SHP77 (cell line): Measurements from ENCODE around the gene DOCK7.
"Not testable (repeated sequence)": the region's sequence is repeated elsewhere in the genome, so short reads cannot be mapped to it uniquely, and the experiment has no call there.

ENCODE experiments used
- DNase-seq, 2 experiments: peaks; one replicate each; lab custom pipeline; 2025; lab: John Stamatoyannopoulos, UW

DOCK7 gene

DNA sequence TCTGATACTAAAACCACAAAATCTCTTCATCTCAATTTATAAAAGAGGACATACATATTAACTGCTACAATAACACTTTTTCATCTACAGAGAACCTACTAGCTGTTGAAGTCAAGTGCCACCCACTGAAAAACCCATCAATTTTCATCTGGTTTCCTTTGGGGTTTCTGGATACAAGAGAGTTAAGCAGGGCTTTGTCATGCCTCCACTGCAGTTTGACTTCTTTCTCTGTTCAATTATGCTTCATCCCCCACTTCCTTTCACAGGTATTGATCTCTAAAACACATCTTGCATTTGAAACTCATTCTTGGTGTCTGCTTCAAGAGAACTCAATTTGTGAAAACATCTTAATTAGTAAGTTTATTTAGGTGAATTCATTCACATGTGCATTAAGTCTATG lies 151.3 kb downstream of the DOCK7 start:
- no peak for DNase-seq

DNA sequence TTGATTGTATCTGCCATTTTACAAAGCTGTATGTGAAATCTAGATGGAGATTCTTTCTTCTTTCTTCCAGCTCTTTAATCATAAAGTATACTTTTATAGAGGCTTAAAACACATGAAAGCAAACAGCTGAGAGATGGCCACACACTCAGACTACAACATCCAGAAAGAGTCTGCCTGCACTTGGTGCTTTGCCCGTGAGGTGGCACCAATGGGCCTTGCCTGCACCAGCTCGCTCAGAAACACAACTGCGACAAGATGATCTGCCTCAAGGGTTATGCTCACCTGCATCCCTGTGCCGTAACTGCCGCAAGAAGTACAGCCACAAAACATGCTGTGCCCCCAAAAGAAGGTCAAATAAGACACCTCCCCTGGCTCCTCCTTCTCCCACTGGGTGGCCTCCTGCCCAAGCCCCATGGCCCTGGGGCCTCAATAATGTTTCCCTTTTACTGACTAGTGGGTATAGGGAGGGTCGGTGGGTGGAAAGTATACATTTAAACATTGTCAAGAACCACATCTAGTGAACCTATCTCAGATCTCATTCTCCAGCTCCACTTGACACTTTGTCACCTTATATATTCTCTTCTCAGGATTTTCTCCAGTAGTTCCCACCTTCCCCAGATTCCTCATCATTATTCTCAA lies 157.6 kb downstream of the DOCK7 start:
- peak; percentile 50 to 60 for DNase-seq

DNA sequence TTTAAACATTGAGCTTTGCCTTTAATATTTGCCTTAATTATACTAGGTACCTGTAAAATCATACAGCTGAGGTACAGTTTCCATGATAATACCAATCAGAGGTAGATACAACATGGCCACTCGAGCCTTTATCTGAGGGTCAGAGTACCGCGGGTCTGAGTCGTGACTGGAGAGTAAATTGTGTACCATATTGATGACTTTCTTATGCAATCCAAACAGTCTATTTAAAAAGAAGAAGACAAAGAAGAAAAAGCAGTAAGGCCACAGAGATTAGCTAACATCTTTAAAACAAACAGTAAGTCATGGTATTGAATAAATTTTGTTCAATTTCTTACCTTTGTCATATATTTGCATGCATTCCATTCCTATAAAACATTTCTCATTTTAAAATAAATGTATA lies 159.0 kb downstream of the DOCK7 start:
- no peak for DNase-seq

DNA sequence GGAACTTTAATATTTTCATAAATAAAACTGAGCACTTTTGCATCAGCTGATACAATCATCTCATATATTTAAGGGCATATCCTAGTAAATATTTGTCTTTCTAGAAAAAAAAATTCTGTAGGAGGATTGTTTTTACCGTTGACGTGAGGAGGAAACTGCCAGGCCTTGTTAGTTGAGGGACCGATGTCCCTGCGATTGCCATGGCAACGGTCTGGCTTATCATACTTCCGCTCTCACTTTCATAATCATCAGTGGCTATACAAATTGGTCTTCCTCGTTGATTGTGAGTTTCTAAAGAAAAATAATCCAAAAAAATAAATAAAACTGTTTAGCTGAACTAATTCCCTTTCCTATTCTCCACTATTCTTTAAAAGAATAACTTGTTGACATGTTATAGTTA lies 160.2 kb downstream of the DOCK7 start:
- no peak for DNase-seq

DNA sequence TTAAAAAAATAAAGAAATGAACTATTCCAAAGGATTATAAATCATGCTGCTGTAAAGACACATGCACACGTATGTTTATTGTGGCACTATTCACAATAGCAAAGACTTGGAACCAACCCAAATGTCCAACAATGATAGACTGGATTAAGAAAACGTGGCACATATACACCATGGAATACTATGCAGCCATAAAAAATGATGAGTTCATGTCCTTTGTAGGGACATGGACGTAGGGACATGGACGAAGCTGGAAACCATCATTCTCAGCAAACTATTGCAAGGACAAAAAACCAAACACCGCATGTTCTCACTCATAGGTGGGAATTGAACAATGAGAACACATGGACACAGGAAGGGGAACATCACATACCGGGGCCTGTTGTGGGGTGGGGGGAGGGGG lies 160.8 kb downstream of the DOCK7 start:
- not testable (repeated sequence) for DNase-seq

DNA sequence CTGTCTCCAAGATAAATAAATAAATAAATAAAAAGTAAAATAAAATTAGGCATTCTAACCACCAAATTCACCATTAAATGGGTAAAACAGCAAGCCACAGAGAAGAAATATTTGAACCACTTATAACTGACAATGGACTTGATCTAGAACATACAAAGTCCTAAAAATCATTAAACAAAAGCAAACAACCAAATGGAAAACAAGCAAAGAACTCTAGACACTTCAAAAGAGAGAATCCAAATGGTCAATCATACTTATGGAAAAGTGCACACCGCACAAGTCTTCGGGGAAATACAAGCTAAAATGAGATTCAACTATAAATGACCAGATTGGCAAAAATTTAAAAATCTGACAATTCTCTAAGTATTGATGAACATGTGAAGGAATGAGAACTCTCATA lies 164.3 kb downstream of the DOCK7 start:
- no peak for DNase-seq

DNA sequence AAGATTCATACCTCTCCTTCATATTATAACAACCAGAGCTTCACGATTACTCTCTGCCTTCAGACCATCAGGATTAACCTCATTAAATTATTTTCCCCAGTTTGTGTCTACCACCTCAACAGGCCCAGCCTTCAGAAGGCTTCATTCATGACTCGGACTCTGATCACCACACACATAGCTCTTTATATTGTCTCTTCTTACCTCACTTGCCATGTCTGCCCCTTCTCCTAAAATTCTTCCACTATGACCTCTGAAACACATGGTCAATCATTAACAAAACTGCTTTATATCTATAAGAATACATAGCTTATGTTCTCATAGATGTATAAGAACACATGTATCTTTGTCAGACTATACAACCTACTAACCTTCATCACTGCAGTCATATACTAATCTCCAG lies 171.6 kb downstream of the DOCK7 start:
- DNase-seq, result no peak

DNA sequence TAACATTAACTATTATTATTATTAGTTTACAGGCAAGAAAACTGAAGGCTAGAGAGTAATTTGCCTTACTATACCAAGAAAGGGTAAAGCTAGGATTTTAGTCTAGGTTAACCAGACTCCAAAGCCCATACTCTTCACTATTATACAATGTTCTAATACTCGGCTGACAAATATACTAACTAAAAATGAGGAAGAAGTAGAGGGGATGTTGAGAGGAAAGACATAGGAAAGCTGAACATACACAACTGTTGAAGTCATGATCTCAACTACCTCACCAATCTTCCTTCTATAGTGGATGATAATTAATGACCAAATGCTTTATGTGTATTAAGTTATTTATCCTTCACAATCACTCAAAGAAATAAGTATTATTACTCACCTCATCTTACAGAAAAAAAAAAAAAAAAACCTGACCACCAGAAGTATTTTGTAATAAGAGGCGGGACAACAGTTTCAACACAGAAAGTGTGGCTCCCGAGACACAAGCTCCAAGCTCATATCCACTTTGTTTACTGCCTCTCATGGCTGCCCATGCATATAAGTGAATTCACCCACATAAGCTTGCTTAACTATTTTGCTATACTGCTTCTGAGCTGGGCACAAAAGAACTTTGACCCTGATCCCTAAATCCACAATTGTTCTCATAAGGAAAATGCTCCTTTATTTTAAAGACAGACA lies 173.3 kb downstream of the DOCK7 start:
- DNase-seq, result no peak

DNA sequence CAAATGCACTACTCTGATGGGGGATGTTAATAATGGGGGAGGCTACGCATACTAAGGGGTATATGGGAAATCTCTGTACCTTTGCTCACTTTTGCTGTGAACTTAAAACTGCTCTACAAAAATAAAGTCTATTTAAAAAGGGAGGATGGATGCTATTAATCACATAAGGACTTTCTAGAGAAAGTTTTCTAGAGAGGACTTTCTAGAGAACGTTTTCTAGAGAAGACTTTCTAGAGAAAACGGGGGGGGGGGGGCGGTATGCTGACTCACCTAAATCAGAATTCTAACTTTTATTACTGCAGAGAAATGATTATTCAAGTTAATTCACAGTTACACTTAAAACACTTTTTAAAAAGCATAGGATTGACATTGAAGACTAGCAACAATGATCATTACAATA lies 175.2 kb downstream of the DOCK7 start:
- DNase-seq, result no peak

DNA sequence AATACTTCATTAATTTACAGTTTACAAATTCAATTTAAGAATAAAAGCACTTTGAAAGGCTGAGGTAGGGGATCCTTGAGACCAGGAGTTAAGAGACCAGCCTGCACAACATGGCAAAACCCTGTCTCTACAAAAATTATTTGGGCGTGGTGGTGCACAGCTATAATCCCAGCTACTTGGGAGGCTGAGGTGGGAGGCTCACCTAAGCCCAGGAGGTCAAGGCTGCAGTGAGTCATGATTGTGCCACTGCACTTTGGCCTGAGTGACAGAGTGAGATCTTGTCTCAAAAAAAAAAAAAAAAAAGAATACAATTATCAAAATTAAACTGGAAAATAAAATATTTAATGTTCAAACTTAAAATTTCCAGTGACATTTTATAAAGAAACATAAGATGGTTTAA lies 179.2 kb downstream of the DOCK7 start:
- DNase-seq, result no peak

DNA sequence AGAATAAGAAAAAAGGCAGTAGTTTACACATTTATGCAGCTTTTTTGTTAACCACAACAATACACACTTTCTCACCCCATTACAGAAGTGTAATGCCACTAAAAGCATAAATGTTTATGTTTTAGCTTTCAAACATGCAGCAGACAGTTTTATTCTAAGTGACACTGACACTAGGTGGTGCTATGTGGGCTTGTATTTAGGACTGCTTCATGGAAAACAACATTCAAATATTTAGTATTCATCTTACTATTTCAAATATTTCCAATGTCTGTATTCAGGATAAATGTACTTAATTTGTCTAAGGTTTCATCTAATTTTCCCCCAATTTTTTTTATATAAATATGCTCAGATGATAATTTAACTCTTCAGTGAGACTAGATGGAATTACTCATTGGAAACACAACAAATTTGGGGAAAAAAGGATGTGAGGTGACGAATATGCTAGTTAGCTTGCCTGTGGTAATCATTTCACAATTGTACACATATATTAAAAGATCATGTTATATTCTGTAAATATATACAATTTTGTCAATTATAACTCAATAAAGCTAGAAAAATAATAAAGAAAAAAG lies 179.9 kb downstream of the DOCK7 start:
- DNase-seq, result peak in 1 of 2 experiments; percentile 19

DNA sequence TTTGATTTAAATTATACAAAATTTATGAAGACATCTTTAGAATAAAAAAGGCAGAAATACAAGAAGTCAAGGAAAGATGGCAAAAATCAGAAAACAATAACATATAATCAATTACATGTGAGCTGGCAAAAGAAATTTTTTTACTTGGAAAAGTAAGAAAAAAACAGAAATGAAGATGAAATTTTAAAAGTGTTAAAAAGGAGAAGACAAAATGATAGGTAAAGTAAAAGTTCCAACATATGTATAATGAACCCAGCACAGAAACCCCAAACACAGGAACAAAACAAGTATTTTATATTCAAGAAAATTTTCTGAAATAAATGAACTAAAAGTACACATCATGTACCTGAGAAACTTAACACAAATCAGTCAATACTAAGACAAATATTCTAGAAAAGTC lies 188.0 kb downstream of the DOCK7 start:
- DNase-seq, result no peak

DNA sequence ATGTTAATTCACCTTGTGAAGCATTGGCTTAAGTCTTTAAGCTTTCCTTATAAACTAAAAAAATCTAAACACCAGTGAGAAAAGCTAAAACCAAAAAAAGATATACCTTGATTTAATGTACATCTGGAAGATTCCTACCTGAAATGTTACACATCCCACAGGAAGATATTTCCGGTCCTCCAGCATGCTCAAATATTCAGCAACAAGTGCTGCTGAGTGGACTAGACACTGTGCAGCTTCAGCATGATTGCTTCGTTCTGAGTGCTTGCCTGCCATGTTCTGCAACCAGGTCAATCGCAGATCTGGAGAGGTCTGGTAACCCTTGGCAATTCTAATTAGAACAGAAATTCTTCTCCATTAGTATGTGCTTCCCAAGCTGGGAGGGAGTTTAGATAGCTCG lies 194.0 kb downstream of the DOCK7 start:
- DNase-seq, result no peak

DNA sequence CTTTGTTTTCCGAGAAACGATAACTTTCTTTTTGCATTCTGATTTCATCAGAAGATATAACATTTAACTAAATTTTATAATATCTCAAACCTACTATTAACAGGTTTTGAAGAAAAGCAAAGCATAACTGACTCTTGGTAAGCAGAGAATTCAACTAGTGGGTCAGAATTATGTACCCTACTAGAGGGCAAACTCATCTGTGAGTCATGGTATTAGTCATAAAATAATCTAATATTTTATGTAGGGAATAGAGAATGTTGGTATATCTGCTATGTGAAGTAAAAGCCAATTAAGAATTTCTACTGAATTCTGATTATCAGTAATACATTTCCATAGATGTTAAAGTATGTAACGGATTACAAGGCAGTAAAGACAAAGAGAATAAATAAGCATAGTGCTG lies 194.5 kb downstream of the DOCK7 start:
- DNase-seq, result no peak

DNA sequence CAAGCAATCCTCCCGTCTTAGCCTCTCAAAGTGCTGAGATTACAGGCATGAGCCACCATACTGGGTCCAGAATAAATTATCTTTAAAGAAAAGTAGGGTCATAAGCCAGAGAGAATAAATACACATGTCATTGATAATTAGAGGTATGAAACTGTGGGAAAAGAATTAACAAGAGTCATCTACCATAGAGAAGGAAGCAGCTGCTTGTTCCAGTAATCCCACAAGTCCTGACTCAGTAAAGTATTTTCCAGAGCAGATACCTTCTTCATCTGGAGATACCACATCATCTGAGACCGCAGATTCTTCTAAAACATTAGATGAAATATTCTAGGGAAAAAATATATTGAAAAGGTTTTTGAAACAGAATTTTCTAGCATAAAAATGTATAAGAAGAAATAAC lies 195.7 kb downstream of the DOCK7 start:
- DNase-seq, result no peak

DNA sequence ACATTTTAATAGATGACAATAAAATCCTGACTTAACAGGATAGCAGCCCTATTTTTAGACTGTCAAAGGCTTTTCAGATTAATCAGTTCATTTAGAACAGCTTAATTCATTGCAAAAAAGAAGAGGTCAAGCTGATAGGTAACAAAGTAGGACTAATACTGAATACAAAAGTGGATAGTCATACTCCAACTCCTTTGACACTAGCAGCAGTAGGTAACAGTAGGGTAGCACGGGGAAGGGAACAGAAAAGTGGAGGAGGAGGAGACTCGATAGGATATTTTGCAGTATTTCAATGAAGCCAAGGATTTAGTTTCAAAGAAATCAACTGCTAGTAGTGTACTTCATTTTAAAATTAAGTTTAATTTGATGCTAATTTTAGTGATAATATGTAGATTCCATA lies 200.2 kb downstream of the DOCK7 start:
- DNase-seq, result no peak

DNA sequence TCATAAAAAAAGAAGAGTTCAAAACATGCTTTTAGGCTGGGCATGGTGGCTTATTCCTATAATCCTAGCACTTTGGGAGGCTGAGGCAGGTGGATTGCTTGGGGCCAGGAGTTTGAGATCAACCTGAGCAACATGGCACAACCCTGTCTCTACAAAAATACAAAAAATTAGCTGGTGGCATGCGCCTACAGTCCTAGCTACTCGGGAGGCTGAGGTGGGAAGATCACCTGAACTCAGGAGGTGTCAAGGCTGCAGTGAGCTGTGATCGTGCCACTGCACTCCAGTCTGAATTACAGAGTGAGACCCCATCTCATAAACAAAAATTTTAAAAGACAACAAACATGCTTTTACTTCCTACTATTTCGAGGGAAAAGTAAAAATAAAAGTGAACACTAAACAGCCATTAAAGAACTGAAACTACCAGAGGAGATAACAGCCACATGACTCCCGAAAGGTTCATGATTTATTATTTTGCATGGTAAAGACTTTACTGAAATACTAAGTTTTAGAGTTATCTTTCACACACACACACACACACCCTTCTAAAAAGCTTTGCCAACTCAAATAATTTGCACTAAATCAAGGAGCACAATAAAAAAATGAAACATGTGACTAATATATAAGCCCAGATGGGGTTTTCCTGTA lies 203.2 kb downstream of the DOCK7 start:
- DNase-seq, result no peak

DNA sequence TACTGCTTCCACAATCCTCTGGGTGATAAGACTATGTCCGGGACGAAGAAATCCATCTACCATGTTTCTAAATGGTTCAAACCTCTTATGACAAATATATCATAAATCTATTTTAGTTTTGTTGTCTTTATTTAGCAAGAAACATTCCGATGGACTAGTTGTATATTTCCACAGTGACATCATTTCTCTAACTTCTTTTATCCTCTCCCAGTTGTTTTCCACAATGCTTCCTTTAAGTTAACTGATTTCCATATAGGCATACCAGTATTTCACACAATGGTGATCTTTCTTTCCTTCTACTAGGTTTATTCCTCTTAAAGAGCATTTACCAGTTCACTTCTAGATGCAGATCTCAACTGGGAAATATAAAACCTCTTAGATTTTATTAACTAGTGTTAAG lies 206.5 kb downstream of the DOCK7 start:
- no peak for DNase-seq

DNA sequence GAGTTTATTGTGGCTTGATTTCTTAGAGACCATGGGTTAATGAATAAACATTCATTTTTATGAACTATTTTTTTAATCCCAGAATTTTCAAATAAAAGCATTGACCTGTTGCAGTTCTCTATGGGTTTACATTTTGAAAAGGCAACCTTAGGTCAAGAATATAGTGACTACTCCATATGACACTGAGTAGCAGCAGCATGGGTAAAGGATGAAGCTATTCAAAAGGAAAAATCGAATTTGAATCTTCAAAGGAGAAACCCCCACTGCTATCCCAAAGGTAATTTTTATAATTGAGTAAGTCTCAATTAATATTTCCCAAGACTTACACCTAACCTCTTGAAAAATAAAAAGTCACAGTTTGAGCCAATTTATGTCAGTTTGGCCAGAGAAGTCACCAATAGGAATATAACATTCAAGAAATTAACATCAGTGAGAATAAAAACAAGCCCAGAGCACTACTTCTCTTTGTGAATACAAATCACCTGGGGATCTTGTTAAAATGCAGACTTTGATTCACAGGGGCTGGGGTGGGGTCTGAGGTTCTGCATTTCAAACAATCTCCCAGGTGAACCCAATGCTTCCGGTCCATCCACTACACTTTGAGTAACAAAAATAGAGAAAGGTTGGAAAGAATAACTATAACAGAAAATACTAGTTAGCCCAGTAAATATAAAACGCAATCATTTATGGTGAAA lies 211.5 kb downstream of the DOCK7 start:
- no peak for DNase-seq

DNA sequence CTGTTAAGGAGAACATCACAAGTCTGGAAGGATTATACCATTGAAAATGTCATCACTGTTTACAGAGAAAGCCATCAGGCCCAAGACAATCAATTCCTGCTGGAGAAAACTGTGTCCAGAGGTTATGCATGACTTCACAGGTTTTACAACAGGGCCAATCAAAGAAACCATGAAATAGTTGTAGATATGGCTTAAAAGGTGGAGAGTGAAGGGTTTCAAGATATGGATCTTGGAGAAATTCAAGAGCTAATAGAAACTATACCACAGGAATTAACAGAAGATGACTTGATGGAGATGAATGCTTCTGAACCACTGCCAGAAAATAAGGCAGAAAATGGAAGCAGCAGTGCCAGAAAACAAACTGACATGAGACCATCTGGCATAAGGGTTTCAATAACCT lies 221.1 kb downstream of the DOCK7 start:
- DNase-seq, result no peak

DNA sequence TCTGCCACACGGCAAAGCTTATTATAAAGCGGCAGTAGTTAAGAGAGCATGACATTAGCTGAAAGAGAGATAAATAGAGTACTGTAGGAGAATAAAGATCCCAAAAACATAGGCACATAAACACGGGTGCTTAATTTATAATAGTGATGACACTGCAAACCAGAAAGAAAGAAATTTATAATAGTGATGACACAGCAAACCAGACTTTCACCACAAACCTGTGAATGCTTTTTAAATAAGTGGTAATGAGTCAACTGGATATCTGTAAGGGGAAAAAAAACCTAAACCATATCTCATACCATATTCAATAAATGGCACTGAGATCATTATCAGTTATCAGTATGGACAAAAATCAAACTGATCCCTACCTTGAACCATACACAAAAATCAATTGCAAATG lies 225.8 kb downstream of the DOCK7 start:
- no peak for DNase-seq

DNA sequence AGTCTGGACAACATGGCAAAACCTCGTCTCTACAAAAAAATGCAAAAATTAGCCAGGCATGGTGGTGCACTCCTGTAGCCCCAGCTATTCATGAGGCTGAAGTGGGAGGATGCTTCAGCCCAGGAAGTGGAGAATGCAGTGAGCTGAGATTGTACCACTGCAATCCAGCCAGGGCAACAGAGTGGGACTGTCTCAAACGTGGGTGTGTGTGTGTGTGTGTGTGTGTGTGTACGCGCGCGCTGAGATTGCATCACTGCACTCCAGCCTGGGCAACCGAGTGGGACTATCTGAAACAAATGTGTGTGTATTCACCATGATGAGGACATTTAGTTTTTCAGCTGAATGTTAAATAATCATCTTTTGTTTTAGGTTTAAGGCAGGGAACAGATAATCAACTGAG lies 230.2 kb downstream of the DOCK7 start:
- DNase-seq, result no peak

DNA sequence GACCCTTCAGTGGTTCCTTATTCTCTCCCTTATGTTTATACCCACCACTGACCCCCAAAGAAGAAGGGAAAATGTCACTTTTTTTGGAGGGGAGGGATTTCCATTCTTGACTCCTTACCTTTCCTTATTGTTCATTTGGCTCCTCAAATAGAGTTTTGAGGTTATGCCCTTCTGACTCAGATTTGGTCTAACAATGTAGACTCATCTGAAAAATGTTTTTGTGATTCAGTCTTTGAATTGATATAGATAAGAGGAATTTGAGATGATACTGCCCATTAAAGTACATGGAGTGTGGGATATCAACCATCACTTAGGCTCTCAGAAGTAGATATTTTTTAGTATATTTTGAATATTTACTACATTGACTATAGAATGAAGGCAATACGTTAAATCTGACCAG lies 235.2 kb downstream of the DOCK7 start:
- no peak for DNase-seq
